ENCODE results near the gene ENOPH1.
"Not testable (repeated sequence)": the region's sequence is repeated elsewhere in the genome, so short reads cannot be mapped to it uniquely, and the experiment has no call there.

The ENOPH1 gene

DNA sequence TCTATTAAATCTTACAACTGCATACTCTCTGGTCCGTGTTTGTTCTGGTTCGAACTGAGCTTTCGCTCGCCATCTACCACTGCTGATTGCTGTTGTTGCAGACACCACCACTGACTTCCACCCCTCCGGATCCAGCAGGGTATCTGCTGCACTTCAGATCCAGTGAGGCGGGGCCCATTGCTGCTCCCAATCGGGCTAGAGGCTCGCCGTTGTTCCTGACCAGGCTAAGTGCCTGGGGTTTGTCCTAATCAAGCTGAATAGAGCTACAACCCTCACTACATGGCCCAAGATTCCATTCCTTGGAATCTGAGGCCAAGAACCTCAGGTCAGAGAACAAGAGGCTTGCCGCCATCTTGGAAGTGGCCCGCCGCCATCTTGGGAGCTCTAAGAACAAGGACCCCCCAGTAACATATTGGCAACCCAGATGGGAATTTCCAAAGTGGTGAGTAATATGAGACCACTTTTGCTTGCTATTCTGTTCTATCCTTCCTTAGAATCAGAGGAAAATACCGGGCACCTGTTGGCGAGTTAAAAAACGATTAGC is 43.3 kb downstream of the ENOPH1 start:
- FAIRE-seq, result no peak

DNA sequence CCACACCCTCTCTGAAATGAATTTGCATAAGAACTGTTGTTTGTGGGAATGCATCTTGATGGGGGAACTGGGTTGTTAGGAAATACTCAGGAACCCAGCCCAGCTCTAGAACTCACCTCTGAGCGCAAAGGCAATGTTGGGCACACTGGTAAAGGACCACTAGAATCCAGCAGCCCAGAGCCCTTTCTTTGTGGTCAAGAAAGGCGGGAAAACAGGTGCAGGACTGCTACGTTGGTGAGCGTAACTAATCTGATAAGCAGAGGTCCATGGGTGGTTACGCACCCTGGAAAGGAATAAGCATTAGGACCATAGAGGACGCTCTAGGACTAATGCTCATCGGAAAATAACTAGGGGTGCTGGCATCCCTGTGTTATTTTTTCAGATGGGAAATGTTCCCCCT is 45.5 kb downstream of the ENOPH1 start:
- not testable (repeated sequence) for FAIRE-seq

DNA sequence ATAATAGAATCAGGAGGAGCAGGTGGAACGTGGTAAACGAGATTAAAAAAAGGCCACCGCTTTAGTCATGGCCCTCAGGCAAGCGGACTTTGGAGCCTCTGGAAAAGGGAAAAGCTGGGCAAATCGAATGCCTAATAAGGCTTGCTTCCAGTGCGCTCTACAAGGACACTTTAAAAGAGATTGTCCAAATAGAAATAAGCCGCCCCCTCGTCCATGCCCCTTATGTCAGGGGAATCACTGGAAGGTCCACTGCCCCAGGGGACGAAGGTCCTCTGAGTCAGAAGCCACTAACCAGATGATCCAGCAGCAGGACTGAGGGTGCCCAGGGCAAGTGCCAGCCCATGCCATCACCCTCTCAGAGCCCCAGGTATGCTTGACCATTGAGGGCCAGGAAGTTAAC is 47.1 kb downstream of the ENOPH1 start:
- FAIRE-seq, result not testable (repeated sequence)

DNA sequence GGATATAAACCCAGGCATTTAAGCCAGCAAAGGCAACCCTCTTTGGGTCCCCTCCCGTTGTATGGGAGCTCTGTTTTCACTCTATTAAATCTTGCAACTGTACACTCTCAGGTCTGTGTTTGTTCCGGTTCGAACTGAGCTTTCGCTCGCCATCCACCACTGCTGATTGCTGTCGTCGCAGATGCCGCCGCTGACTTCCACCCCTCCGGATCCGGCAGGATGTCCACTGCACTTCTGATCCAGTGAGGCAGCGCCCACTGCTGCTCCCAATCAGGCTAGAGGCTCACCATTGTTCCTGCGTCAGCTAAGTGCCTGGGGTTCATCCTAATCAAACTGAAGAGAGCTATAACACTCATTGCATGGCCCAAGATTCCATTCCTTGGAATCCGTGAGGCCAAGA is 49.2 kb downstream of the ENOPH1 start:
- no peak for FAIRE-seq

- no peak for FAIRE-seq
These were observed 50.5 kb downstream of the ENOPH1 start for GRCh38 chr4:82480771-82481505.

- no peak for FAIRE-seq
These were observed 51.1 kb downstream of the ENOPH1 start for GRCh38 chr4:82481506-82481840.

- no peak for FAIRE-seq
These were observed 52.0 kb downstream of the ENOPH1 start for GRCh38 chr4:82482387-82482786.

- no peak for FAIRE-seq
These were observed 54.8 kb downstream of the ENOPH1 start for GRCh38 chr4:82484996-82485783.

DNA sequence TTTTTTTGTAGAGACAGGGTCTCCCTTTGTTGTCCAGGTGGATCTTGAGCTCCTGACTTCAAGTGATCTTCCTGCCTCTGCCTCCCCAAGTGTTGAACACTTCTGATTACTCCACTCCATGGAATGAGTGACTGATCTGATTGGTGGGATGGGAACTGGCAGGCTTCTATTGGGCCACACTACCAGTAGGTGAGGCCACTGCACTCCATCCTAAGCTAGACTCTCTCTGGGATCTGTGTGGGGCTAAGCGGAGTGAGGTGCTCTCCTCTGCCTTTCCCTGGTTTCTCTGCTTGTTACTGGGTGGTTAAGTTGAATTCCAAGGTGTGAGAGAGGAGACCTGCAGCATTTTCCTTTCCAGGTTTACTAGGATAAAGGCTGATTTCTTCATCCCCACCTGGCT is 58.7 kb downstream of the ENOPH1 start:
- FAIRE-seq, result no peak

DNA sequence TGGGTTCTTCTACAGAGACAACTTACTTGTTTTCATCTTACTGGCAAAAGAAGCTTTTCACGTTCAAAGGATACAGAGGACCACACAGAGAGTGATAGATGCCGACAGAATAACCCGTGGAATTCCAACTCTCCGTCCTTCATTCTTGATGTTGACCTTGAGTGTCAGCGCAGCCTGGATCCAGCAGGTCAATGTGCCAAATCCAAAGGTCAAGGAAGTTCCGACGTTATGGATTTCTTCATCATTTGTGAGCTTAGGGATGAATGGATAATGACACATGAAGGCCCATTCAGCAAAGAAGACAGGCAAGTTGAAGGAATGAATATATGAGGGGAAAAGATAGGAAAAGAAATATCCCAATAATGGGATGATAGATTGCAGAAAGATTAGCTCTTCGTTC is 59.6 kb downstream of the ENOPH1 start:
- no peak for FAIRE-seq

GRCh38 chr4:82491251-82491960 is 61.0 kb downstream of the ENOPH1 start:
- FAIRE-seq, result no peak

DNA sequence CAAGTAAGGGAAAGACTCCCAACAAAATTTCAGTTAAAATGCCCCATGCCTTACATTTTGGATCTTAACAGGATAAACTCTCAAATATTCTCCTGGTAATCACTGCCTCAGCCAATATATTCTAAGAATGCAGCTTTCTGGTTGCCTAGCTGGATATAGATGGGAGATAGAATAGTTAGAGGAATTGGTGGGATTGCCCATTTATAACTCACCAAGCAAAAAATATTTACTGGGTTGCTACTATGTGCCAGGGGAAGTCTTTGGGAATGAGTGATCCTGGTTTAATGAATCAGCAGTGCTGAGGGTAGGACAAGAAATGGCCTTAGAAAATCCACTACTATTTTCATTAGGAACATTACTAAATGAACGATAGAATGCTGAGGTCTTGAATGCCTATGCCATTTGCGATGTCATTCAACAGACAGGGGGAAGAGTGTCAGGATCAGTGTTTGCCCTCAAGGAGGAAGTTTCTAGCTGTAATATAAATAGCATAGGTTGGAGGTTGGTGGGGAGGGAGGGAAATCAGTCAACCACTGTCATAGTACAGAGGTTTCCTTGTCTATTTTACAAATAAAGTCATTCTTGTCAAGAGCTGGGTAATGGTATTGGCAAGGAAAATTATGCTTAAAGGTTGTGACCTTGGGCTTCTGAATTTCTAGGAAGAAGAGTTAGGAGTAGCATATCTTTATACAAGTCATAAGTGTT is 63.5 kb downstream of the ENOPH1 start:
- FAIRE-seq, result no peak

- FAIRE-seq, result no peak
These were observed 65.3 kb downstream of the ENOPH1 start for GRCh38 chr4:82495666-82496065.

DNA sequence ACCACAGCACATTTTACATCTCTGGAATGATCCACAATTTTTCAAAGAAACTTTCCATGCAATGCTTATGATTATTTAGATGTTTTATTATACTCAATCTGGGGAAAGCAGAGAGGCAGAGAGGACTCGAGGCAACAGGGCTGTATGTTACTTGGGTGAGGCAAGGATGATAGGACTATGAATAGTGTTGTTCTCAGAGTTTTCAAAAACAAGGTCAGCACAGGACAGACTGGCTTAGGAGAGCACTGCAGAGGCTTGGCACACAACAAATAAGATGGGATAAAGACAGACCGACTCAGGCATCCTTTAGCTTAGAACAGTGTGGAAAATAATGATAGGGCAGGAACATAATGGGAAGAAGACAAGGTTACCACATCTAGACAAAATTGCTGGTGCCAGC is 66.0 kb downstream of the ENOPH1 start:
- FAIRE-seq, result no peak

DNA sequence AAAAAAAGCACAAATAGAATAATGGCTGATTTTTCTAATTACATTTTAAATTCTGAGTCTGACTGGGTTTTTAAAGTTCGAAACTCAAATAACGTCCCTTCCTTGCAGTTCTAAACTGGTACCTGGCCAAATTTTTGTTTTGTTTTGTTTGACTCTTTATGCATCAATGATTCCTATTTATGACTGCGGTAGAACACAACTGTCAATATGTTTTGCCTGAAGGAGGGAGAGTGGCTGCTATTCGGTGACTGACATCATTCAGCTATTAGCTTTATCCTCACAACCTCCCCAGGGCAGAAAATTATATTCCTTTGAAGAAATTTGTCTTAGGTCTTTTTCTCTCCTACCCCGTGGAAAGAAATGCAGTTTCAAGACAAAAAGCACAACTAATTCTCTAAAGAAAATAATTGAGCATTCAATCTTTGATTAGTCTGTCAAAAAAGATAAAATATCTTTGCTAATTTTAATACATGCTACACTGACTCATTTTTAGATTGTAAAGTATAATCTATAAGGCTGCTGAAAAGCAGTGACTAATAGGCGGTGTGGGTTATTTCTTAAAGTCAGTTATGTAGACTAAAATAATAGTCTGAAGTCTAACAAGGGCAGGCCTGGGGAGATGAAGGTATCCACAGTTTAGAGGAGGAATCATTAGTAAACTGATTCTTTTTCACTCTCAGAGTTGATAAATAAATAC is 69.5 kb downstream of the ENOPH1 start:
- no peak for FAIRE-seq

DNA sequence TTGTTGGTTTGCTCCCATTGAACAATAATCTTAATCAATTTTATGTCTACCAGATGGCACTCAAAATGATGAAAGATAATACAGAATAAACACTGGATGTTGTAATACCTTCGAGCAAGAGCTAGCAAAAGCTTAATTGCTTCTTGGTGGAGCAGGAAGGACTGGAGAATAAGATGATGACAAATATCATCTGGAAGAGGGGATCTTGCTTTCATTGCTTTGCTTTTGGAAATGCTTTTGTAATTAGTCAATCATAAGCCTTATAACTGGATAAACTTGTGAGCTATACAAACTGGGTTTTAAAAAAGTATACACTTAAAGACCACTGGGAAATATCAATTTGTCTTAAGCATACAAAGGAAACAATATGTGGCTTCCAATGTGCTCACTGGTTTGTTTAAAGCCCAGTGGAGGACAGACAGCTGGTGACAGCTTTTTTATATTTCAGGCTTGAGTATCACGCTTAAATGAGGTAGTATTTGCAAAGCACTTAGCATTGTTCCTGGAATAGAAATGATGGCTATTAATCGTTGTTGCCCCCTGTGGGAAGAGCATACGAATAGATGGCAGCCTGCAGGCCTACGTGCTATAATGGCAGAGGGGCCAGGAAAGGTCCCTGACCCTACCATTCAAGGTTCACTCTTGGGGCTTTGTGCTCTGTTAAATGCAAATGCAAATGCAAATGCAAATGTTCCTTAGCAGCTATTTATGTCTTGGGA is 70.2 kb downstream of the ENOPH1 start:
- FAIRE-seq, result peak; percentile 93

DNA sequence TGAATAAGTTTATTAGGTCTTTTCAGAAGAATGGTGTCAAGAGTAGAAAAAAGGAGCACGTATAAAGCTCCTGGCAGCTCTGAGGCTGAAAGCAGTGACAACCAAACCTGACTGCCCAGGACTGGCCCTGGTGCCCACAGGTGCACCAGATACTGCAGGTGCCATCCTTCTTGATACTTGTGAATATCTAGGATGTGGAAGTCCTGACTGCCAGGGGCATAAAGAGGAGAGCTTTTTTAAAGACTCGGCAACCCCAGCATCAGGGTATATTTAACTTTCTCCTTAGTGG is 70.7 kb downstream of the ENOPH1 start:
- FAIRE-seq, result no peak

GRCh38 chr4:82508011-82508410 is 77.6 kb downstream of the ENOPH1 start:
- no peak for FAIRE-seq

- no peak for FAIRE-seq
These were observed 78.5 kb downstream of the ENOPH1 start for GRCh38 chr4:82508806-82509428.

DNA sequence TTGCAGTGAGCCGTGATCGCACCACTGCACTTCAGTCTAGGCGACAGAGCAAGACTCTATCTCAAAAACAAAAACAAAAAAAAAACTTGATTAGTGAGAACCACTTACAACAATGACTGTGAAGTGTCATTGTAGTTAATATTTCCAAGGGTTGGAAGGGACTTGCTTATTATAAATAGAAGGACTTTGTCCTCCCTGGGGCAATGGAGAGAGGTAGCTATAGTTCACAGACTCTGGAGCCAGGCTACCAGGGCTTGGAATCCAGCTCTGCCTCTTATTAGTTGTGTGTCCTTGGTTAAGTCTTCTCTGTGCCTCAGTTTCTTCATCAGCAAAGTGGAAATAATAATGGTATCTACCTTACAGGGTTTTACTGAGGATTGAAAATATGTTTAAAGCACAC is 79.8 kb downstream of the ENOPH1 start:
- no peak for FAIRE-seq
